ENCODE measurements around the gene FNDC3B.

FNDC3B gene

DNA sequence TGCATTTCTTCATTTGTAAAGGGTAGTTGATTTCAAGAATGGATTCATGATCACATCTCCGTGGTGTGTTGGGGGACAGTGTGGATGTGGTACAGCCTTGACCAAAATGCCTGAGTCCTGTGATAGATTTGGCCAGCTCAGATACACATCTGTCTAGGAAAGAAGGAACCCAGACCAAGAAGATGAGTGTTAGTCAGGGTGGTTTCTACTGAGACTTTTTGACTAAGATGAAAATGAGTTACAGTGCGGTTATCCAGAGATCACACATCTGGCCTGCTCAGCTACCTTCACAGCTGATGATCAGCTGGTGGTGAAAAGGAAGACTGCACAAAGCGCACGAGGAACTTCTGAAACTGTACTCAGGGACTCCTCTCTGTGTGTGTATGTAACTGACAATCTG, 68.0 kb downstream of the FNDC3B start:
- TF ChIP-seq, protein P1, sequence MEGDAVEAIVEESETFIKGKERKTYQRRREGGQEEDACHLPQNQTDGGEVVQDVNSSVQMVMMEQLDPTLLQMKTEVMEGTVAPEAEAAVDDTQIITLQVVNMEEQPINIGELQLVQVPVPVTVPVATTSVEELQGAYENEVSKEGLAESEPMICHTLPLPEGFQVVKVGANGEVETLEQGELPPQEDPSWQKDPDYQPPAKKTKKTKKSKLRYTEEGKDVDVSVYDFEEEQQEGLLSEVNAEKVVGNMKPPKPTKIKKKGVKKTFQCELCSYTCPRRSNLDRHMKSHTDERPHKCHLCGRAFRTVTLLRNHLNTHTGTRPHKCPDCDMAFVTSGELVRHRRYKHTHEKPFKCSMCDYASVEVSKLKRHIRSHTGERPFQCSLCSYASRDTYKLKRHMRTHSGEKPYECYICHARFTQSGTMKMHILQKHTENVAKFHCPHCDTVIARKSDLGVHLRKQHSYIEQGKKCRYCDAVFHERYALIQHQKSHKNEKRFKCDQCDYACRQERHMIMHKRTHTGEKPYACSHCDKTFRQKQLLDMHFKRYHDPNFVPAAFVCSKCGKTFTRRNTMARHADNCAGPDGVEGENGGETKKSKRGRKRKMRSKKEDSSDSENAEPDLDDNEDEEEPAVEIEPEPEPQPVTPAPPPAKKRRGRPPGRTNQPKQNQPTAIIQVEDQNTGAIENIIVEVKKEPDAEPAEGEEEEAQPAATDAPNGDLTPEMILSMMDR (IDR thresholded peaks at IDR 0.05; ENCODE audit: insufficient read depth, low read depth, low read length, missing control alignments) = peak; percentile 16
- DNase-seq (ENCODE audit: low read depth) = peak; percentile 96
- H3K4me3 ChIP-seq (ENCODE audit: low read depth, low read length) = peak overlapping the region; percentile 13; the same call in 1 of the 2 replicates

DNA sequence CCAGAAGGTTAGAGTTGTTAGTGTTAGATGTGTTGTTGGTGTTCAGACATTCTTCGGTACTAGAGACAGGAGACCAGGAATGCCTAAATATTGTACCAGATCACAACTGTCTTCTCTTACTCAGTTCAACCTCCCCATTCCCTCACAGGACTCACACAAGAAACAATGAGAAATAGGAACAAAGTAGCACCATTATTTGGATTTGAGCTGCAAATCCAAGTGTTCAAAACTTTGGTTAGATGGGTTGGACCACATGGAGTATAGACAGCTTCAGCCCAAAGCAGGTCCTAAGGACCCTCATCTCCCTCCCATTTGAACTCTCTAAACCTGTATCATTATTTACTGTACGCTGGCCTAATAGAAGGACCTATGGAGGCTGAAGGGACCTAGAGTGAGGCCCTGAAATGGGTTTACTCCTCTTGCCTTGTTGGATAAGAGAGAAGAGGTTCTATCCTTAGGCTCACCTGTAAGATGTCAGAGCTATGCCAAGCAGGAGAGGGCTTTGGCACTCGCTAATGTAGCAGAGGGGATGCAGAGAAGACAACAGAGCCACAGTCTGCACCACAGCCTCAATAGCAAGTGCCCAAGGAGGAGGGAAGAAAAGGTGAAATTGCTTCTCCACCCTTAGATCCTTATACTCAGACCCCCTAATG, 70.9 kb downstream of the FNDC3B start:
- TF ChIP-seq, protein P1 (IDR thresholded peaks at IDR 0.05; ENCODE audit: insufficient read depth, low read depth, low read length, missing control alignments) = no peak
- H3K4me3 ChIP-seq (ENCODE audit: low read depth, low read length) = no peak overlapping the region
- DNase-seq (ENCODE audit: low read depth) = no peak

DNA sequence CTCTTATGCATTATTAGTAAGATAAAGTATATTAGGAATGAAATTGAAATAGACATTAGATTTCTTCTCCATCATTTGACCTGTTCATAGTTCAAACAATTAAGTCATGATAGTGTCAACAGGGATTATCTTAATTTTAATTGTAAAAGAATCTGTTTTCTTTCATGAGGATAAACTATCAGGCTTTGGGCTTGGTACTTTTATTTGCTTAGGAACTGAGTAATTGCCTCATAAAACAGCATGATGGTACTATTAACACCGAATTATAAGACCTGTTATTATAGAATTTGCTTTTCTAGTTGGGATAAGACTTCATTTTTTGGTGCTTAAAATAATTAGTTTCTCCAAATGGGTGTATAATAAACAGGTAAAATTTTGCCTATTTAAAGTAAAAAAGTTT, 71.8 kb downstream of the FNDC3B start:
- TF ChIP-seq, protein P1 (IDR thresholded peaks at IDR 0.05; ENCODE audit: insufficient read depth, low read depth, low read length, missing control alignments) = no peak
- DNase-seq (ENCODE audit: low read depth) = no peak
- H3K4me3 ChIP-seq (ENCODE audit: low read depth, low read length) = no peak overlapping the region

DNA sequence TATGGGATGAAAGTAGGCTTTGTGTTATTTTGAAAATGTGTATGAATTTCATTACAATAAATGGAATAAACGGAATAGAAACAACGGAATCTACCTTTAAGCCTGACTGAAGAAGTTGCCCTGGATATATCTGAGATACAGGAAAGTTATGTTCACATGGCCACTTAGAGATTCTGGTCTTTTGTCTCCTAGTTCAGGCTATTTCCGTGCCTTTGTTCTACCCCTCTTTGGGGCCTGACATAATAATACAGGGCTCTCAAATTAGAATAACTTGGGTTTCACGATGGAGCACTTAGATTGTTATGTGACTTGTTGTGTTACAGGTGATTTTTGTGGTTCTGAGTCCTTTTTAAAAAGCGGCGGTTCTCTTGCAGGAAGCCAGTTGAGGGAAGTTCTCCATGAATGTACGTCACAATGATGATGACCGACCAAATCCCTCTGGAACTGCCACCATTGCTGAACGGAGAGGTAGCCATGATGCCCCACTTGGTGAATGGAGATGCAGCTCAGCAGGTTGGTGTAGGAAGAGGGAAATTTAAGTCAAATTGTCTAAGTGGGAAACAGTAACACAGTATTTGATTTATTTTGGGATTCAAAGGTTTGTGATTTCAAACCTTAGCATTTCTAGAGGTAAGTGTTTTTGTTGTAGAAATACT, 72.8 kb downstream of the FNDC3B start:
- DNase-seq (ENCODE audit: low read depth) = no peak
- TF ChIP-seq, protein P1 (IDR thresholded peaks at IDR 0.05; ENCODE audit: insufficient read depth, low read depth, low read length, missing control alignments) = no peak
- no peak overlapping the region for H3K4me3 ChIP-seq (ENCODE audit: low read depth, low read length)

DNA sequence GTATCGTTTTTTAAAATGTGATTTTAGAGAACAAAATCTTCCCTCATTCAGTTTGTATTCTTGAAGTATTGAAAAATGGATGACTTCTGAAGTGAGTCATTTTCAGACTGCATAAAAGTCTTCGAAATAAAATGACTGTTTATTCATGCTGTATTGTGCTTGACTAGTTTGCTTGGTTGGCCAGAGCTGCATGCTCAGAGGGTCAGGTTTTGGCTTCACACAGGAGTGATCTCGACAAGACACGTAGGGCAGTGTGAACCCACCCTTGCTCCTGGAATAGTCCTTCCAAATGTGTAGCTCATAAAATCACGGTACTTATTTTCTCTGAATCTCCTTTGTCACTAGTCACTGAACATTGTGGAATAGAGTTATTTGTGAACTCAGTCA, 73.3 kb downstream of the FNDC3B start:
- no peak overlapping the region for H3K4me3 ChIP-seq (ENCODE audit: low read depth, low read length)
- DNase-seq (ENCODE audit: low read depth) = no peak
- TF ChIP-seq, protein P1 (IDR thresholded peaks at IDR 0.05; ENCODE audit: insufficient read depth, low read depth, low read length, missing control alignments) = no peak

DNA sequence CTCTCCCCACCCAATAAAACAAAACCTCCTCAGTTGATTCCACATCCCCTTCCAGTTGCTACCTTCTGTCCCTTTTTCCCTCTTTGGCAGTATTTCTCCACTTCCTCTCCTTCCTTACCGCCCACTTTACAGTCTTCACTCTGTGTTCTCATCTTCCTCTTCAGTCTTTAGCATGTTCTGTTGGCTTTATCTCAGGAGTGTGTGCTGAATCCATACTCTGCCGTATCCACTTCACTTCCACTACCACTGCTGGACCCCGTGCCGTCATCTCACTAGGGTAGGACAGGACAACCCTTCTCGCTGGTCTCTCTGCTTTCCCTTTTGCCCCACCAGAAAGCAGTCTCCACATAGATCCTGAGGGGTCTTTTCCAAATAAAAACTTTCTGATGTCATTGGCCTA, 74.3 kb downstream of the FNDC3B start:
- no peak overlapping the region for H3K4me3 ChIP-seq (ENCODE audit: low read depth, low read length)
- TF ChIP-seq, protein P1 (IDR thresholded peaks at IDR 0.05; ENCODE audit: insufficient read depth, low read depth, low read length, missing control alignments) = no peak
- no peak for DNase-seq (ENCODE audit: low read depth)
